ENCODE measurements around the gene SLC35F1. TPM values are rescaled to one million over a fixed set of nuclear protein-coding genes. Genes with fewer than 3 reads are reported as not detected.

Gene SLC35F1
- total and polyA plus RNA-seq, 5 donors from 2014 or later = not detected

- Histone ChIP-seq H3K27ac (ENCODE audit: insufficient read depth, low read length, poor library complexity, severe bottlenecking) (no peak overlapping the region), H3K9me3 (ENCODE audit: control insufficient read depth in 2 of 2, low read length in 2 of 2) (no peaks in the 10 kb centered on the region), H3K4me3 (ENCODE audit: low read depth, low read length) (no peak overlapping the region), H3K36me3 (ENCODE audit: control insufficient read depth, insufficient read depth, low read length) (no peaks in the 10 kb centered on the region), H3K4me1 (ENCODE audit: control insufficient read depth, insufficient read depth, low read length, poor library complexity, severe bottlenecking) (no peaks in the 10 kb centered on the region), H3K27me3 (ENCODE audit: control insufficient read depth, insufficient read depth, low read length) (peaks cover 7% of the 10 kb centered on the region)
- Mint-ChIP-seq H3K4me3 (no peak overlapping the region), H3K4me1 (no peaks in the 10 kb centered on the region), H3K27me3 (peaks cover 15% of the 10 kb centered on the region), H3K9me3 (no peaks in the 10 kb centered on the region), H3K27ac (no peak overlapping the region), H3K36me3 (no peaks in the 10 kb centered on the region)
- DNase-seq (no peak), ATAC-seq (ENCODE audit: low read depth in 2 of 2) (no peak)
Observed at GRCh38 chr6:118296129-118296901, 389.3 kb downstream of the SLC35F1 start.

GRCh38 chr6:118297821-118298220 is 390.8 kb downstream of the SLC35F1 start:
- Histone ChIP-seq H3K9me3 (ENCODE audit: control insufficient read depth in 2 of 2, low read length in 2 of 2) (no peaks in the 10 kb centered on the region), H3K4me3 (ENCODE audit: low read depth, low read length) (no peak overlapping the region), H3K36me3 (ENCODE audit: control insufficient read depth, insufficient read depth, low read length) (no peaks in the 10 kb centered on the region), H3K27me3 (ENCODE audit: control insufficient read depth, insufficient read depth, low read length) (peaks cover 7% of the 10 kb centered on the region), H3K4me1 (ENCODE audit: control insufficient read depth, insufficient read depth, low read length, poor library complexity, severe bottlenecking) (no peaks in the 10 kb centered on the region), H3K27ac (ENCODE audit: insufficient read depth, low read length, poor library complexity, severe bottlenecking) (no peak overlapping the region)
- H3K9me3 Mint-ChIP-seq = no peaks in the 10 kb centered on the region
- no peak overlapping the region for H3K4me3 Mint-ChIP-seq
- no peak overlapping the region for H3K27ac Mint-ChIP-seq
- H3K27me3 Mint-ChIP-seq = peaks cover 11% of the 10 kb centered on the region
- ATAC-seq (ENCODE audit: low read depth in 2 of 2) (no peak), DNase-seq (no peak)
- H3K4me1 Mint-ChIP-seq = no peaks in the 10 kb centered on the region
- H3K36me3 Mint-ChIP-seq = no peaks in the 10 kb centered on the region

GRCh38 chr6:118298476-118299427 is 391.7 kb downstream of the SLC35F1 start:
- ATAC-seq (ENCODE audit: low read depth in 2 of 2) = no peak
- H3K27ac Mint-ChIP-seq = no peak overlapping the region
- H3K27me3 Mint-ChIP-seq = peaks cover 11% of the 10 kb centered on the region

GRCh38 chr6:118299457-118299856 is 392.4 kb downstream of the SLC35F1 start:
- Mint-ChIP-seq H3K27me3 (peaks cover 17% of the 10 kb centered on the region), H3K4me3 (no peak overlapping the region), H3K4me1 (no peaks in the 10 kb centered on the region), H3K36me3 (no peaks in the 10 kb centered on the region), H3K27ac (no peak overlapping the region), H3K9me3 (no peaks in the 10 kb centered on the region)
- Histone ChIP-seq H3K27me3 (ENCODE audit: control insufficient read depth, insufficient read depth, low read length) (peaks cover 9% of the 10 kb centered on the region), H3K36me3 (ENCODE audit: control insufficient read depth, insufficient read depth, low read length) (no peaks in the 10 kb centered on the region), H3K9me3 (ENCODE audit: control insufficient read depth in 2 of 2, low read length in 2 of 2) (no peaks in the 10 kb centered on the region), H3K4me3 (ENCODE audit: low read depth, low read length) (no peak overlapping the region), H3K4me1 (ENCODE audit: control insufficient read depth, insufficient read depth, low read length, poor library complexity, severe bottlenecking) (no peaks in the 10 kb centered on the region), H3K27ac (ENCODE audit: insufficient read depth, low read length, poor library complexity, severe bottlenecking) (no peak overlapping the region)
- ATAC-seq (ENCODE audit: low read depth in 2 of 2) (no peak), DNase-seq (no peak)

More at GRCh38 chr6:118298476-118299427, 391.7 kb downstream of the SLC35F1 start:
- Histone ChIP-seq H3K27me3 (ENCODE audit: control insufficient read depth, insufficient read depth, low read length) (peaks cover 9% of the 10 kb centered on the region), H3K4me3 (ENCODE audit: low read depth, low read length) (no peak overlapping the region), H3K9me3 (ENCODE audit: control insufficient read depth in 2 of 2, low read length in 2 of 2) (no peaks in the 10 kb centered on the region), H3K4me1 (ENCODE audit: control insufficient read depth, insufficient read depth, low read length, poor library complexity, severe bottlenecking) (no peaks in the 10 kb centered on the region), H3K27ac (ENCODE audit: insufficient read depth, low read length, poor library complexity, severe bottlenecking) (no peak overlapping the region), H3K36me3 (ENCODE audit: control insufficient read depth, insufficient read depth, low read length) (no peaks in the 10 kb centered on the region)
- Mint-ChIP-seq H3K9me3 (no peaks in the 10 kb centered on the region), H3K4me1 (no peaks in the 10 kb centered on the region), H3K36me3 (no peaks in the 10 kb centered on the region), H3K4me3 (no peak overlapping the region)
- no peak for DNase-seq

GRCh38 chr6:118304321-118304720 is 397.3 kb downstream of the SLC35F1 start:
- H3K4me1 Mint-ChIP-seq = no peaks in the 10 kb centered on the region
- H3K27ac Mint-ChIP-seq = no peak overlapping the region
- DNase-seq (no peak), ATAC-seq (ENCODE audit: low read depth in 2 of 2) (no peak)
- no peaks in the 10 kb centered on the region for H3K36me3 ChIP-seq (ENCODE audit: control insufficient read depth, insufficient read depth, low read length)
- H3K9me3 Mint-ChIP-seq = no peaks in the 10 kb centered on the region
- H3K27me3 ChIP-seq (ENCODE audit: control insufficient read depth, insufficient read depth, low read length) = peaks cover 4% of the 10 kb centered on the region
- H3K4me1 ChIP-seq (ENCODE audit: control insufficient read depth, insufficient read depth, low read length, poor library complexity, severe bottlenecking) = no peaks in the 10 kb centered on the region
- H3K27ac ChIP-seq (ENCODE audit: insufficient read depth, low read length, poor library complexity, severe bottlenecking) = no peak overlapping the region
- H3K4me3 ChIP-seq (ENCODE audit: low read depth, low read length) = no peak overlapping the region
- H3K36me3 Mint-ChIP-seq = no peaks in the 10 kb centered on the region
- H3K27me3 Mint-ChIP-seq = peaks cover 12% of the 10 kb centered on the region
- peak overlapping the region in 1 of 4 donors; percentile 61 for H3K4me3 Mint-ChIP-seq
- no peaks in the 10 kb centered on the region for H3K9me3 ChIP-seq (ENCODE audit: control insufficient read depth in 2 of 2, low read length in 2 of 2)

- no peak overlapping the region for H3K27ac ChIP-seq (ENCODE audit: insufficient read depth, low read length, poor library complexity, severe bottlenecking)
- no peak overlapping the region for H3K27ac Mint-ChIP-seq
- no peaks in the 10 kb centered on the region for H3K4me1 ChIP-seq (ENCODE audit: control insufficient read depth, insufficient read depth, low read length, poor library complexity, severe bottlenecking)
- H3K36me3 Mint-ChIP-seq = no peaks in the 10 kb centered on the region
- no peak overlapping the region for H3K4me3 Mint-ChIP-seq
- DNase-seq (no peak), ATAC-seq (ENCODE audit: low read depth in 2 of 2) (no peak)
- peaks cover 6% of the 10 kb centered on the region for H3K27me3 Mint-ChIP-seq
- no peaks in the 10 kb centered on the region for H3K9me3 ChIP-seq (ENCODE audit: control insufficient read depth in 2 of 2, low read length in 2 of 2)
- H3K9me3 Mint-ChIP-seq = no peaks in the 10 kb centered on the region
- H3K4me1 Mint-ChIP-seq = no peaks in the 10 kb centered on the region
- no peak overlapping the region for H3K4me3 ChIP-seq (ENCODE audit: low read depth, low read length)
- no peaks in the 10 kb centered on the region for H3K36me3 ChIP-seq (ENCODE audit: control insufficient read depth, insufficient read depth, low read length)
- H3K27me3 ChIP-seq (ENCODE audit: control insufficient read depth, insufficient read depth, low read length) = peaks cover 4% of the 10 kb centered on the region
Observed at GRCh38 chr6:118305081-118305480, 398.0 kb downstream of the SLC35F1 start.

GRCh38 chr6:118306392-118307238 is 399.6 kb downstream of the SLC35F1 start:
- H3K4me1 ChIP-seq (ENCODE audit: control insufficient read depth, insufficient read depth, low read length, poor library complexity, severe bottlenecking) = no peaks in the 10 kb centered on the region
- peaks cover 0 to 1% (median 0%) of the 10 kb centered on the region in 7 donors for H3K9me3 Mint-ChIP-seq
- peaks cover 2% of the 10 kb centered on the region for H3K27me3 ChIP-seq (ENCODE audit: control insufficient read depth, insufficient read depth, low read length)
- H3K4me1 Mint-ChIP-seq = no peaks in the 10 kb centered on the region
- ATAC-seq (ENCODE audit: low read depth in 2 of 2) (no peak), DNase-seq (no peak)
- no peak overlapping the region for H3K27ac Mint-ChIP-seq
- no peak overlapping the region for H3K4me3 ChIP-seq (ENCODE audit: low read depth, low read length)
- peaks cover 6% of the 10 kb centered on the region for H3K27me3 Mint-ChIP-seq
- H3K36me3 ChIP-seq (ENCODE audit: control insufficient read depth, insufficient read depth, low read length) = no peaks in the 10 kb centered on the region
- H3K4me3 Mint-ChIP-seq = no peak overlapping the region
- no peaks in the 10 kb centered on the region for H3K36me3 Mint-ChIP-seq
- no peak overlapping the region for H3K27ac ChIP-seq (ENCODE audit: insufficient read depth, low read length, poor library complexity, severe bottlenecking)
- H3K9me3 ChIP-seq (ENCODE audit: control insufficient read depth in 2 of 2, low read length in 2 of 2) = no peaks in the 10 kb centered on the region

Data from CD4-positive, CD25-positive, alpha-beta regulatory T cell (primary cell).